Gastroesophageal sphincter (tissue), 3 donors: ENCODE data around the gene ETS1.

ENCODE experiments used
- EP300 ChIP-seq: sonication (generic); formaldehyde crosslinking; IDR thresholded peaks from one replicate; pipeline ENCODE4 v1.6.1; 2017; ENCODE audit warnings: antibody characterized with exemption, mild to moderate bottlenecking
- POLR2A ChIP-seq, 2 donors: fragments of 450-650 bp; IDR thresholded peaks; one replicate each; pipeline ENCODE4 v1.6.1; 2017; ENCODE audit warnings: antibody characterized with exemption in 2 of 2, mild to moderate bottlenecking in 2 of 2, moderate library complexity in 1 of 2
- TF ChIP-seq, protein P1 (sequence below), 4 experiments: fragments of 200-600 bp in 2 of 4; fragments of 450-650 bp in 2 of 4; sonication (generic) in 1 of 4; IDR thresholded peaks; one replicate each; pipeline ENCODE4 v1.5.1; 2017 to 2019; ENCODE audit warnings: antibody characterized with exemption in 4 of 4, mild to moderate bottlenecking in 2 of 4, moderate library complexity in 2 of 4

DNA sequence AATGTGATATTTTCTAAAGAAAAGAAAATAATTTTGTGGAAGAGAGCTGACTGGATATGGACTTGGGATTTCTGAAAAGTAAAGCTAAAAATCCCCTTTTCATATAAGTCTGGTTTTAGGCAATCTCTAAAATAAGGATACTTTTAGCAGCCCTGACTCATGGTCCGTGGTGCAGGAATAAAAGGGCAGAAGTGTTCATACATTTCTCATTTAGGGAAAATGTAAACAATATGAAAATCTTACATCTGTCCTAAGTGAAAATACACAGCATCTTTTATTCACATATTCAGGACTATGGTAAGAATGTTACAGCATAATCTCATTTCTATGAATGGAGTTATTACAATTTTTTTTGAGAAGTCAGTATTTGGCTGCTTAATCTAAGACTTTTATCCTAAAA is 735 bp upstream of the ETS1 start:
- TF ChIP-seq, protein P1, sequence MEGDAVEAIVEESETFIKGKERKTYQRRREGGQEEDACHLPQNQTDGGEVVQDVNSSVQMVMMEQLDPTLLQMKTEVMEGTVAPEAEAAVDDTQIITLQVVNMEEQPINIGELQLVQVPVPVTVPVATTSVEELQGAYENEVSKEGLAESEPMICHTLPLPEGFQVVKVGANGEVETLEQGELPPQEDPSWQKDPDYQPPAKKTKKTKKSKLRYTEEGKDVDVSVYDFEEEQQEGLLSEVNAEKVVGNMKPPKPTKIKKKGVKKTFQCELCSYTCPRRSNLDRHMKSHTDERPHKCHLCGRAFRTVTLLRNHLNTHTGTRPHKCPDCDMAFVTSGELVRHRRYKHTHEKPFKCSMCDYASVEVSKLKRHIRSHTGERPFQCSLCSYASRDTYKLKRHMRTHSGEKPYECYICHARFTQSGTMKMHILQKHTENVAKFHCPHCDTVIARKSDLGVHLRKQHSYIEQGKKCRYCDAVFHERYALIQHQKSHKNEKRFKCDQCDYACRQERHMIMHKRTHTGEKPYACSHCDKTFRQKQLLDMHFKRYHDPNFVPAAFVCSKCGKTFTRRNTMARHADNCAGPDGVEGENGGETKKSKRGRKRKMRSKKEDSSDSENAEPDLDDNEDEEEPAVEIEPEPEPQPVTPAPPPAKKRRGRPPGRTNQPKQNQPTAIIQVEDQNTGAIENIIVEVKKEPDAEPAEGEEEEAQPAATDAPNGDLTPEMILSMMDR (IDR thresholded peaks at IDR 0.05) = no peak
- TF ChIP-seq POLR2A (IDR thresholded peaks at IDR 0.05) = no peak
- no peak for TF ChIP-seq EP300
